ENCODE measurements around the gene EPN2.

The EPN2 gene

GRCh38 chr17:19370493-19370960 lies 133.4 kb downstream of the EPN2 start:
- Histone ChIP-seq H3K4me3 (IDR thresholded peaks at IDR 0.05; ENCODE audit: insufficient read depth, low read depth, low read length) (no peak overlapping the region), H2AFZ (ENCODE audit: low read depth) (no peak overlapping the region), H4K20me1 (ENCODE audit: insufficient read depth) (no peaks in the 10 kb centered on the region), H3K79me2 (ENCODE audit: insufficient read depth, low read depth) (no peaks in the 10 kb centered on the region), H3K36me3 (ENCODE audit: insufficient read depth) (no peaks in the 10 kb centered on the region), H3K4me2 (no peak overlapping the region), H3K9ac (no peak overlapping the region), H3K27ac (no peak overlapping the region), H3K27me3 (ENCODE audit: insufficient read depth, low read depth) (no peaks in the 10 kb centered on the region), H3K4me1 (ENCODE audit: low read depth, poor library complexity, severe bottlenecking) (no peaks in the 10 kb centered on the region)
- TF ChIP-seq, protein P1, sequence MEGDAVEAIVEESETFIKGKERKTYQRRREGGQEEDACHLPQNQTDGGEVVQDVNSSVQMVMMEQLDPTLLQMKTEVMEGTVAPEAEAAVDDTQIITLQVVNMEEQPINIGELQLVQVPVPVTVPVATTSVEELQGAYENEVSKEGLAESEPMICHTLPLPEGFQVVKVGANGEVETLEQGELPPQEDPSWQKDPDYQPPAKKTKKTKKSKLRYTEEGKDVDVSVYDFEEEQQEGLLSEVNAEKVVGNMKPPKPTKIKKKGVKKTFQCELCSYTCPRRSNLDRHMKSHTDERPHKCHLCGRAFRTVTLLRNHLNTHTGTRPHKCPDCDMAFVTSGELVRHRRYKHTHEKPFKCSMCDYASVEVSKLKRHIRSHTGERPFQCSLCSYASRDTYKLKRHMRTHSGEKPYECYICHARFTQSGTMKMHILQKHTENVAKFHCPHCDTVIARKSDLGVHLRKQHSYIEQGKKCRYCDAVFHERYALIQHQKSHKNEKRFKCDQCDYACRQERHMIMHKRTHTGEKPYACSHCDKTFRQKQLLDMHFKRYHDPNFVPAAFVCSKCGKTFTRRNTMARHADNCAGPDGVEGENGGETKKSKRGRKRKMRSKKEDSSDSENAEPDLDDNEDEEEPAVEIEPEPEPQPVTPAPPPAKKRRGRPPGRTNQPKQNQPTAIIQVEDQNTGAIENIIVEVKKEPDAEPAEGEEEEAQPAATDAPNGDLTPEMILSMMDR (conservative IDR thresholded peaks at IDR 0.05; ENCODE audit: low read depth, low read length) = no peak

DNA sequence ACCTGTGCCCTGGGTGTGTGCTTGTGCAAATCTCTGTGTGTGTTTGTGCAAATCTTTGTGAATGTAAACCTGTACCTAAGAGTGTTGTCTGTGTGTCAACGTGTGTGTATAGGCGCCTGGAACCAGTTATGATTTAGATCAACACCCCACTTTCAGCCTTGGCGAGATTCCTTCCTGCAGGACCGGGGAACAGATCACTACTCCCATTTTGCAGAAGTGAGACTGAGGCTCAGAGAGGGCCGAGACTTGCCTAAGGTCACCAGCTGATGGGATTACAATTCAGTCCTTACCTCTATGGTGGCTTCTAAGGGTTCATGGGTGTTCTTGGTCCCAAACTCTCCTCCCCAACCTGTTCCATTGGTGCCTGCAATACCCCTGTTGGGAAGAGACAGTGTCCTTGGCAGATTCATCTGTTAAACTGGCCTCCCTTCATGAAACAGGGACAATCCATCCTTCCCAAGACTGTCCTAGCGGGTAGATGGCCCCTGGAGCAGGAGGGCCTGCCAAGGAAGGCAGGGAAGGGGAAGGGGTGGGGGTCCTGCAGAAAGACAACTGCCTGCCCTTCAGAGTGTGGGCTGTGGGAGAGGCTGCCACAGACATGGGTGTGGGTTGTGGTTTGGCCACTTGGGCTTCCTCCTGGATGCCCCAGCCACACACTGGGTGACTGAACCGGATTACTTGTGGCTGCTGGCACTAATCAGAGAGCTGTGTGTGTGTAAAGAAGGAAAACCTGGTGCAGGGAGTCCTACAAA lies 134.3 kb downstream of the EPN2 start:
- TF ChIP-seq, protein P1 (conservative IDR thresholded peaks at IDR 0.05; ENCODE audit: low read depth, low read length) = no peak
- H3K4me3 ChIP-seq (IDR thresholded peaks at IDR 0.05; ENCODE audit: insufficient read depth, low read depth, low read length) = no peak overlapping the region
- no peak overlapping the region for H3K27ac ChIP-seq
- no peaks in the 10 kb centered on the region for H3K79me2 ChIP-seq (ENCODE audit: insufficient read depth, low read depth)
- no peak overlapping the region for H3K4me2 ChIP-seq
- no peak overlapping the region for H3K9ac ChIP-seq
- peaks cover 2% of the 10 kb centered on the region for H3K4me1 ChIP-seq (ENCODE audit: low read depth, poor library complexity, severe bottlenecking)
- no peaks in the 10 kb centered on the region for H3K36me3 ChIP-seq (ENCODE audit: insufficient read depth)
- no peaks in the 10 kb centered on the region for H4K20me1 ChIP-seq (ENCODE audit: insufficient read depth)
- no peaks in the 10 kb centered on the region for H3K27me3 ChIP-seq (ENCODE audit: insufficient read depth, low read depth)
- H2AFZ ChIP-seq (ENCODE audit: low read depth) = no peak overlapping the region

GRCh38 chr17:19372011-19372370 lies 134.8 kb downstream of the EPN2 start:
- no peak overlapping the region for H3K4me2 ChIP-seq
- no peaks in the 10 kb centered on the region for H3K79me2 ChIP-seq (ENCODE audit: insufficient read depth, low read depth)
- H3K36me3 ChIP-seq (ENCODE audit: insufficient read depth) = no peaks in the 10 kb centered on the region
- H3K4me1 ChIP-seq (ENCODE audit: low read depth, poor library complexity, severe bottlenecking) = peaks cover 6% of the 10 kb centered on the region
- no peak overlapping the region for H3K4me3 ChIP-seq (IDR thresholded peaks at IDR 0.05; ENCODE audit: insufficient read depth, low read depth, low read length)
- H4K20me1 ChIP-seq (ENCODE audit: insufficient read depth) = no peaks in the 10 kb centered on the region
- H3K9ac ChIP-seq = no peak overlapping the region
- no peaks in the 10 kb centered on the region for H3K27me3 ChIP-seq (ENCODE audit: insufficient read depth, low read depth)
- TF ChIP-seq, protein P1 (conservative IDR thresholded peaks at IDR 0.05; ENCODE audit: low read depth, low read length) = no peak
- no peak overlapping the region for H3K27ac ChIP-seq
- H2AFZ ChIP-seq (ENCODE audit: low read depth) = no peak overlapping the region

- Histone ChIP-seq H3K9ac (no peak overlapping the region), H3K4me2 (no peak overlapping the region), H3K79me2 (ENCODE audit: insufficient read depth, low read depth) (no peaks in the 10 kb centered on the region), H2AFZ (ENCODE audit: low read depth) (no peak overlapping the region), H3K27me3 (ENCODE audit: insufficient read depth, low read depth) (no peaks in the 10 kb centered on the region), H3K27ac (no peak overlapping the region), H4K20me1 (ENCODE audit: insufficient read depth) (no peaks in the 10 kb centered on the region), H3K36me3 (ENCODE audit: insufficient read depth) (no peaks in the 10 kb centered on the region), H3K4me1 (ENCODE audit: low read depth, poor library complexity, severe bottlenecking) (peaks cover 8% of the 10 kb centered on the region), H3K4me3 (IDR thresholded peaks at IDR 0.05; ENCODE audit: insufficient read depth, low read depth, low read length) (no peak overlapping the region)
- TF ChIP-seq, protein P1 (conservative IDR thresholded peaks at IDR 0.05; ENCODE audit: low read depth, low read length) = no peak
Measured at GRCh38 chr17:19372439-19372838, 135.3 kb downstream of the EPN2 start.

Measured in KMS-11 (cell line).